Panc1 (cell line): ENCODE results near the gene NAB2. TPM values are rescaled to one million over a fixed set of nuclear protein-coding genes. Genes with fewer than 3 reads are reported as not detected.

Experiments
- ATAC-seq: fragments of 200-7000 bp; cut with Tn5 transposase; 2 replicates; pipeline ENCODE4 v1.9.1; 2020; ENCODE audit warnings: mild to moderate bottlenecking, moderate library complexity
- BruUV-seq: library from RNA; stranded (reverse); fragments of 400-500 nt; replicated peaks from 2 replicates; lab custom pipeline; 2021; lab: Mats Ljungman, UMichigan
- CTCF ChIA-PET: fragments of 300-600 bp; sonication (Branson Sonifier 250); formaldehyde crosslinking; loops from one replicate; lab custom pipeline; 2022; ENCODE audit warnings: antibody characterized with exemption; lab: Charles Lee
- POLR2A ChIA-PET: fragments of 300-600 bp; sonication (Branson Sonifier 250); formaldehyde crosslinking; loops from one replicate; lab custom pipeline; 2022; ENCODE audit warnings: antibody characterized with exemption; lab: Charles Lee
- DNase-seq: peaks from one replicate; pipeline ENCODE4 v3.0.0-alpha.2; 2010; ENCODE audit warnings: low read depth, low spot score
- H3K27ac ChIP-seq: 2 replicates; pipeline ENCODE4 v1.5.1; 2011; ENCODE audit warnings: mild to moderate bottlenecking, low read length, inconsistent platforms
- H3K27me3 ChIP-seq: fragments of 200-500 bp; sonication (Bioruptor generic); 2 replicates; pipeline ENCODE4 v1.6.0; 2014; ENCODE audit warnings: low read length, inconsistent platforms; ENCODE audit not compliant: control insufficient read depth, insufficient read depth
- H3K36me3 ChIP-seq: fragments of 200-500 bp; sonication (Bioruptor generic); 2 replicates; pipeline ENCODE4 v1.5.1; 2014; ENCODE audit warnings: inconsistent platforms, mild to moderate bottlenecking, low read length, moderate library complexity; ENCODE audit not compliant: control insufficient read depth, insufficient read depth
- H3K4me1 ChIP-seq: 2 replicates; pipeline ENCODE4 v1.5.1; 2011; ENCODE audit warnings: inconsistent platforms, mild to moderate bottlenecking, low read length, moderate library complexity; ENCODE audit not compliant: control insufficient read depth, insufficient read depth
- H3K4me3 ChIP-seq, 2 experiments: 2 replicates each; pipeline ENCODE4 v1.5.1; 2011 to 2012; ENCODE audit warnings: low read depth in 2 of 2, low read length in 2 of 2, mild to moderate bottlenecking in 2 of 2, inconsistent platforms in 1 of 2, moderate library complexity in 1 of 2
- H3K9me3 ChIP-seq: fragments of 200-500 bp; sonication (Bioruptor generic); 2 replicates; pipeline ENCODE4 v1.5.1; 2014; ENCODE audit warnings: low read depth, mild to moderate bottlenecking, inconsistent platforms, low read length, moderate library complexity; ENCODE audit not compliant: control insufficient read depth, insufficient read depth
- POLR2AphosphoS5 ChIP-seq: IDR thresholded peaks from 2 replicates; pipeline ENCODE4 v1.6.1; 2012; ENCODE audit warnings: mild to moderate bottlenecking, low read depth, low read length, moderate library complexity
- SIN3A ChIP-seq: IDR thresholded peaks from 2 replicates; pipeline ENCODE4 v1.6.1; 2012; ENCODE audit warnings: low read depth, mild to moderate bottlenecking, low read length, moderate library complexity, borderline replicate concordance; ENCODE audit not compliant: insufficient read depth
- TCF7L2 ChIP-seq: IDR thresholded peaks from 2 replicates; pipeline ENCODE4 v1.6.1; 2011; ENCODE audit warnings: mild to moderate bottlenecking, low read depth, low read length, inconsistent platforms
- in situ Hi-C: cut with HindIII; loops from 2 replicates; pipeline ENCODE4 v1.10.0; 2016; ENCODE audit warnings: low sequenced_read_pairs, low pct_unique_long_range_greater_than_20kb
- intact Hi-C: fragments of 100-400 bp; cut with micrococcal nuclease; formaldehyde crosslinking; loops from one replicate; pipeline ENCODE4 v1.10.0; 2022; ENCODE audit not compliant: unreplicated experiment
- total RNA-seq: library from RNA; stranded (reverse); gene quantifications from one replicate; pipeline ENCODE4 v1.2.1, GENCODE V29; 2021; ENCODE audit not compliant: unreplicated experiment
- TF ChIP-seq, protein P1 (sequence below): fragments of 450-650 bp; IDR thresholded peaks from 2 replicates; pipeline ENCODE4 v1.5.1; 2017; ENCODE audit warnings: mild to moderate bottlenecking
- TF ChIP-seq, protein P2 (sequence below), 2 experiments: IDR thresholded peaks; 2 replicates each; pipeline ENCODE4 v1.6.1; 2011 to 2012; ENCODE audit warnings: low read depth in 2 of 2, control low read depth in 1 of 2, low read length in 1 of 2, mild to moderate bottlenecking in 1 of 2, moderate library complexity in 1 of 2; ENCODE audit not compliant: insufficient read depth in 1 of 2

The NAB2 gene
- total RNA-seq, 1 experiment from 2014 or later, result 13.9 TPM

DNA sequence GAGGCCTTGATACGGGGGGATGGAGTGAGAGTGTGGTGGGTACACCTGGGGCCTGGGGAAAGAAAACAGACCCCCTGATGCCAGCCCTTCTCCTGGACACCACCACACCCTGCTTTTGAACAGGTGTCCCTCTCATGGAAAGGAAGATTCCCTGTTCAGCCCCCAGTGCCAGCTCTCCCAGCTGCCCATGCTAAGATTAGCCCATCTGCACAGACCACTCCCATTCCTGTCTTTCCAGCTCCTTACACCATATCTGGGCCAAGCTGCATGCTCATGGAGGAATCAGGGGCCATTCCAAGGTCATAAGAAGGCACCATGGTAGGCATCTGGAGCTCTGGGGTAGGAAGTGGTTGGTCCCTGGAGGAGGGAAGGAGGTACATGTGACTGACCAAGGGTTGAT, 9.6 kb downstream of the NAB2 start:
- no peak overlapping the region for H3K27ac ChIP-seq
- no peak overlapping the region for H3K4me3 ChIP-seq
- ATAC-seq (no peak), DNase-seq (no peak)
- TF ChIP-seq SIN3A (no peak), POLR2AphosphoS5 (no peak), TCF7L2 (no peak)
- TF ChIP-seq, protein P1, sequence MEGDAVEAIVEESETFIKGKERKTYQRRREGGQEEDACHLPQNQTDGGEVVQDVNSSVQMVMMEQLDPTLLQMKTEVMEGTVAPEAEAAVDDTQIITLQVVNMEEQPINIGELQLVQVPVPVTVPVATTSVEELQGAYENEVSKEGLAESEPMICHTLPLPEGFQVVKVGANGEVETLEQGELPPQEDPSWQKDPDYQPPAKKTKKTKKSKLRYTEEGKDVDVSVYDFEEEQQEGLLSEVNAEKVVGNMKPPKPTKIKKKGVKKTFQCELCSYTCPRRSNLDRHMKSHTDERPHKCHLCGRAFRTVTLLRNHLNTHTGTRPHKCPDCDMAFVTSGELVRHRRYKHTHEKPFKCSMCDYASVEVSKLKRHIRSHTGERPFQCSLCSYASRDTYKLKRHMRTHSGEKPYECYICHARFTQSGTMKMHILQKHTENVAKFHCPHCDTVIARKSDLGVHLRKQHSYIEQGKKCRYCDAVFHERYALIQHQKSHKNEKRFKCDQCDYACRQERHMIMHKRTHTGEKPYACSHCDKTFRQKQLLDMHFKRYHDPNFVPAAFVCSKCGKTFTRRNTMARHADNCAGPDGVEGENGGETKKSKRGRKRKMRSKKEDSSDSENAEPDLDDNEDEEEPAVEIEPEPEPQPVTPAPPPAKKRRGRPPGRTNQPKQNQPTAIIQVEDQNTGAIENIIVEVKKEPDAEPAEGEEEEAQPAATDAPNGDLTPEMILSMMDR, result no peak
- TF ChIP-seq, protein P2, sequence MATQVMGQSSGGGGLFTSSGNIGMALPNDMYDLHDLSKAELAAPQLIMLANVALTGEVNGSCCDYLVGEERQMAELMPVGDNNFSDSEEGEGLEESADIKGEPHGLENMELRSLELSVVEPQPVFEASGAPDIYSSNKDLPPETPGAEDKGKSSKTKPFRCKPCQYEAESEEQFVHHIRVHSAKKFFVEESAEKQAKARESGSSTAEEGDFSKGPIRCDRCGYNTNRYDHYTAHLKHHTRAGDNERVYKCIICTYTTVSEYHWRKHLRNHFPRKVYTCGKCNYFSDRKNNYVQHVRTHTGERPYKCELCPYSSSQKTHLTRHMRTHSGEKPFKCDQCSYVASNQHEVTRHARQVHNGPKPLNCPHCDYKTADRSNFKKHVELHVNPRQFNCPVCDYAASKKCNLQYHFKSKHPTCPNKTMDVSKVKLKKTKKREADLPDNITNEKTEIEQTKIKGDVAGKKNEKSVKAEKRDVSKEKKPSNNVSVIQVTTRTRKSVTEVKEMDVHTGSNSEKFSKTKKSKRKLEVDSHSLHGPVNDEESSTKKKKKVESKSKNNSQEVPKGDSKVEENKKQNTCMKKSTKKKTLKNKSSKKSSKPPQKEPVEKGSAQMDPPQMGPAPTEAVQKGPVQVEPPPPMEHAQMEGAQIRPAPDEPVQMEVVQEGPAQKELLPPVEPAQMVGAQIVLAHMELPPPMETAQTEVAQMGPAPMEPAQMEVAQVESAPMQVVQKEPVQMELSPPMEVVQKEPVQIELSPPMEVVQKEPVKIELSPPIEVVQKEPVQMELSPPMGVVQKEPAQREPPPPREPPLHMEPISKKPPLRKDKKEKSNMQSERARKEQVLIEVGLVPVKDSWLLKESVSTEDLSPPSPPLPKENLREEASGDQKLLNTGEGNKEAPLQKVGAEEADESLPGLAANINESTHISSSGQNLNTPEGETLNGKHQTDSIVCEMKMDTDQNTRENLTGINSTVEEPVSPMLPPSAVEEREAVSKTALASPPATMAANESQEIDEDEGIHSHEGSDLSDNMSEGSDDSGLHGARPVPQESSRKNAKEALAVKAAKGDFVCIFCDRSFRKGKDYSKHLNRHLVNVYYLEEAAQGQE (IDR thresholded peaks at IDR 0.05; ENCODE audit: insufficient read depth in 1 of 2, low read depth in 2 of 2, low read length in 1 of 2), result no peak
- POLR2A ChIA-PET, result no interaction called here
- in situ Hi-C loops (no loop called here), intact Hi-C loops (no loop called here)
- H3K27me3 ChIP-seq, result no peaks in the 10 kb centered on the region
- CTCF ChIA-PET, result no interaction called here
- peaks cover 6% of the 10 kb centered on the region; the same call in 1 of the 2 replicates for H3K4me1 ChIP-seq
- BruUV-seq, result no TSS peak
- no peaks in the 10 kb centered on the region for H3K36me3 ChIP-seq
- no peaks in the 10 kb centered on the region for H3K9me3 ChIP-seq

DNA sequence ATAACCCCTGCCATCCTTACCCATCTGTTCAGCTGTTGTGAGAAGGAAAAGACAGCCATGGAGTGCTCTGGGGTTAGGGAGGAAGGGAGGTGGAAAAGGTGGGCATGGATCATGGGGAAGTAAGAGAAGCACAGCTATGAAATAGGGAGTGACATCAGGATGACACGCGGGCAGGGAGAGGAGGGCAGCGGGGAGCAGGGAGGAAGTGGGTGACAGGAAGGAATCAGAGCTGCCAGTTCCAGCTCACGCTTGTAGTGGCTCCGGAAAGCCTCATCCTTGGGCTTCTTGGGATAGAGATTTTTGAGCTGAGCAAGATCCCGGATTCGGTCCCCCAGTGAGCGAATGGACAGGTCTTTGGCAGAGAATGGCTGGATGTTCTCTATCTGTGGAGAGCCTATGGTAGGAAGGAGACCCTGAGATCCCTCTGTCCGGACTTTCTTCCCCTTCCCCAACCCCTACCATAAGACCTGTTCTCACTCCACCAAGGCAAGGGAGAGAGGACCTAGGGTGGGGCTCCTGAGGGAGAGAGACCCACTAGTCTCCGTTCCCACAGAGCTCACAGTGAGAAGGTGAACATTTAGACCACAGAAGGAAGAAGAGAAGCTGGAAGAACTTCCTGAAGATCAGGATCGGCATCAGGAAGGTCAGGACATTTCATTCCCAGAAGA, 10.3 kb downstream of the NAB2 start:
- DNase-seq (no peak), ATAC-seq (no peak)
- TF ChIP-seq, protein P2 (IDR thresholded peaks at IDR 0.05; ENCODE audit: insufficient read depth in 1 of 2, low read depth in 2 of 2, low read length in 1 of 2), result no peak
- TF ChIP-seq SIN3A, result no peak
- TF ChIP-seq, protein P1, result no peak
- TF ChIP-seq POLR2AphosphoS5, result no peak
- TF ChIP-seq TCF7L2, result no peak
- POLR2A ChIA-PET, result no interaction called here
- intact Hi-C loops, result no loop called here
- Histone ChIP-seq H3K9me3 (no peaks in the 10 kb centered on the region), H3K4me3 (no peak overlapping the region), H3K27me3 (no peaks in the 10 kb centered on the region), H3K27ac (no peak overlapping the region), H3K36me3 (no peaks in the 10 kb centered on the region), H3K4me1 (peaks cover 6% of the 10 kb centered on the region; the same call in 1 of the 2 replicates)
- BruUV-seq, result no TSS peak
- CTCF ChIA-PET, result interaction anchor here (0.5 kb wide), 1 partner anchor 18 kb away, joined by 4 read pairs; no protein-coding TSS in a partner anchor
- in situ Hi-C loops, result no loop called here
